H4 (cell line): ENCODE data around the gene DPP10. TPM values are rescaled to one million over a fixed set of nuclear protein-coding genes. Genes with fewer than 3 reads are reported as not detected.

Experiments
- DNase-seq: peaks from one replicate; pipeline ENCODE4 v3.0.0-alpha.2; 2015; ENCODE audit warnings: low spot score
- total RNA-seq: library from RNA; depleted of rRNA; stranded (reverse); fragments of >200 nt; shearing (Covaris generic); gene quantifications from 2 replicates; pipeline ENCODE4 v1.2.3, GENCODE V29; 2014

DPP10 gene
- total RNA-seq, 1 experiment from 2014 or later = 0.64 TPM

DNA sequence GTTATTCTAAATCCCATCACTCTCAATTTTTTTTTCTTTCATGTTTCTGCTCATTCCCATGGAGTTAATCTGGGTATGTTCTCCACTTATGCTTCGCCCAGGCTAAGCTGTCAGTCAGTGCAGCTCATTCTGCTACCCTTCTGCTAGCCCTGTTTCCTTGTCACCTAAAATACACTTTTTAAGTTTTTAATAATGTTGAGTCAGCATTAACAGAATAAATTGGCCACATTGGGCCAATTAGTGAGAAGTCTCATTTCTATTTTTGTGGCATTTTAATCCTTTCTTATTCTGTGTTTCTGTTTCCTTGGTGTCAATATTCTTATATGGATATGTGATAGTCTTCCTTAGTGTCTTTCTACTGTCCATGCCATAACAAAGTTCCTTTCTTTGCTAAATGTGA is 1126.2 kb downstream of the DPP10 start:
- no peak for DNase-seq

DNA sequence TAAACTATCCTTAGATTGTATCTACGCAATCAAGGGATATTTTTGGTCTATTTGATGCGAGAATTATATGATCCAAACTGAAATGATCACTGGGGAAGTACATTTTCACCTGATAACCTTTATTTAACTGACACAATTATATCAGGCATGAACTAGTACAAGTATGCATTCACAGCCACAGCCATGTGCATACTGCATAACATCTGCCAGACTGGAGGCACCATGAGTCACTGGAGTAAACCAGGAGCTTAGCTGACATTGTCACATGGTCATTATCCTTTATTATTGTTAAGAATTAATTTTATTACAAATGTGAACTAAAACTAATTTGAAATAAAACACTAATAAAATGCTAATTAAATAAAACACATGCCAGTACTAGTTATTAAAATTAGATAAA is 1127.1 kb downstream of the DPP10 start:
- DNase-seq = peak; percentile 16

DNA sequence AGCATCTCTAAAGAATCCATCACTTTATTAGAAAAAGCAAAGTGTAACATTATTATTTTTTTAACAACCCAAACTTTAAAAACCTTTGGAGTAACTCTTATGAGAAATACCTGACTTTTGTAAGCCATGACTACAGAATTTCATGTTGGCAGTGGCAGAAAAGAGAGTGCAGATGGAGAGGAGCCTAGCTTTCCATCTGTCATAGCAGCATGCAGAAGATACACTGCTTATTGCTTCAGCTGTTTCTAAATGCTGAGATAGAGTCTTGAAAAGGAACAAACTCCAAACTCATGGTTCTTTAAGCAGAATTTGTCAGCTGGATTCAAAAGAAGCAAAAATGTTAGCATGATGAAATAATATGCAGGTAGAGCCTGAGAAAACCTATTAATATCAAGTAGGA is 1130.3 kb downstream of the DPP10 start:
- no peak for DNase-seq

DNA sequence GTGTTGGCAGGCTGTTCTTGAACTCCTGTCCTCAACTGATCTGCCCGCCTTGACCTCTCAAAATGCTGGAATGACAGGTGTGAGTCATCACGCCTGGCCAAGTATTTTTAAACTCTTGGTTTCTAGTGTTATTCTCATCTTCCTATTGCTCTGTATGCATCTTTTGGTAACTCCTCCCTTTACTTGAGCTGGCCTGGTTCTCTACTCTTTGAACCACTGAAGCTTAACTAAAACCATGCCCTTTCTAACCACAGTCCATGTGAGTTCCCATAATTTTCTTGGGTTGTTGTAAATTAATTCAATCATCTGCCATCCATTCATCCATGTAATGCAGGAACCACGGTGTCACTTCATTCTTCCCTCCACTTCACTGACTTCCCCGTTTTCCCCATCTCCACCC is 1131.3 kb downstream of the DPP10 start:
- DNase-seq = no peak

DNA sequence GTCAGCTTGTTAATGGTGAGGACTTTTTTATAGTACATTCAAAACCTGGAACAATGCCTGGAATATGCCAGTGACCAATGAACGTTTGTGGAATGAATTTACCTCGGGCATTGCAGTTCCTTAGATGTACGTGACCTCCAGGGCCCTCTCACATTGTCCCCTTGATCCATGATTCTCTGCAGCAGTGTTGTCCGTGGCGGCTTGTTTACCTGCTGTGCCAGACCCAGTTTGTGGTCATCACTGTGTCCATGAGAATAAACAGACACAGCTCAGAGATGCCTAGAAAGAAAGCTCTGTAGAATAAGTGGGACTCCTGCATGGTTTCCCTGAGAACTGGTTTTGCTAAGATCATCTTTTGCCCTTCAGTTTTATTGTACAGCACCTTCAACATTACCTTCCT is 1132.2 kb downstream of the DPP10 start:
- no peak for DNase-seq

DNA sequence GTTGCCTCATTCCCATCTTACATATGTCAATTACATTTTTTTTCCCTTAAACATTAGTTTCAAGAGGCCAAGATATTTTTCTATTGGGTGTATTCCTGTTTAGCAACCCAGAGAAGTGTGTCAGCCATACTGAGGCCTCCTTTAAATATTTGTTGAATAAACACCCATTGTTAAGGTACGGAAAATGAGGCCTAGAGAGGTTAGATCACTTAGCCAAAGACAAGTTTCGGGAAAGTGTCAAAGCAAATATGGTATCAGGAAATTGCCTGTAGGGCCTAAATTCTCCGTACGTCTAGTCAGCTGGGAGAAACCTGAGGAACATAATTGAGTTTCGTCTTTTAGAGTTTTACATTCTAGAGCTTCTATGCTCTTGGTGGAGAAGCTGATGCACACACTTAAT is 1138.3 kb downstream of the DPP10 start:
- no peak for DNase-seq

DNA sequence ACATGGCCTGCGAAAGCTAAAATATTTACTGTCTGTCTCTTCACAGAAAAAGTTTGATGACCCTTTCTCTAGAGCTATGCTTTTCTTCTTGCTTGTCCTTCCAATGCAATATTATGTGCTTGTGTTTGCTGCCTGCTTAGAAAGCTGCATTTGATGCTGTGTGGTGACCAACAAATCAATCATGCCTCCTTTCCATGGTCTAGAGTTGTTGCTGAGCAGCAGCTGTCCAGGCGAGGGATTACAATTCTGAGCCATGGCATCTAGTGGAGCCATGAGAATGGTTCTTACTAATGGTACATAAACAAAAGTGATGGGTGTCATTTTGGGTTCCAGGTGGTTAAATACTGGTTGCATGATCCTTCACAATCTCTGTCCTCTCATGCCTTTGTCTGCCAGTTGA is 1142.1 kb downstream of the DPP10 start:
- DNase-seq = no peak

DNA sequence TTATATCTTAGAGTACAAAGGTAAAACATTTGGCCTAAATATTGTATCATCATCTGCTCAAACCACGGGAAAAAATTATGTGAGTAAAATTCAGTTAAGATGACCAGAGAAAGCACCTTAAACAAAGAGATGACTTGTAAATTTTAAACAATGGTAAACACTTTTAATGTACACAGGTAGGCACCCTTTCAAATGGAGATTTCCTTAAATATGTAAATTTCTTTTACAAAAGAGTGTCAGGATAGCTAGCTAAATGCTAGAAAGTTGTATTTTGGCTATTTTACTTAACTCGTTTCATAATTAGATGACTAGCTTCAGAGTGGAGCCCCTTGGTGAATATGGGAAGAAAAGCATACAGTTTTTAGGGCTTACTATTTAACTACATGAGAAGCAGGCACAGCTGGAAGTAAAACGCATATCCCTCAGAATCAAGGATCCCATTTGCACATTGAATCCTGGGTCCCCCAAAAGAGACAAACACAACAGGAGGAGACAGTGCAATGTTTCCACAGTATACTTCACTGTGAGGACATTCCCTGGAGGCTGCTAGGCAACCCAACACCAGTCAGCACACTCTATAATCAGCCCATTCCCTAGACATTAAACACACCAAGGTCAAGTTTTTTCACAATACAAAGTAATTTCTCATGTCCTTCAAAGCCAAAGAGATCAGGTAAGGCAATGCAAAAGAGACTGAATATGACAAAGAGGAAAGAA is 1154.4 kb downstream of the DPP10 start:
- no peak for DNase-seq

DNA sequence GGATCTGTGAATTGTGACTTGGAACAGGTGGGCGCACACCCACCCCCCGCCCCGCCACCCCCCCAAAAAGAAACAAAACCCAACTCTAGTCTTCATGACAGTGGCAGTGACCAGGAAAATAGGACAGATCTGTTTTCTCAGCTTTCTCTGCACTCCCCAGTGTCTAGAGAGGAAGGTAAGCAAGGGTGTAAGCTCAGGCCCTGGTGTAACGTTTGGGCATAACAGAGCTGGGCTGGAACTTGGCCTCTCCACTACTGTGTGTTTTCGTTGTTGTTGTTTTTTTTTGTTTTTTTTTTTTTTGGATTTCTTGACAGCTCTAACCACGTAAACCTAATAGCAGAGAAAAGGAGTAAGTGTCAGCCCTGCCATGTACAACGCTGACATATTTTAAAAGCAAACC is 1160.8 kb downstream of the DPP10 start:
- DNase-seq = no peak

DNA sequence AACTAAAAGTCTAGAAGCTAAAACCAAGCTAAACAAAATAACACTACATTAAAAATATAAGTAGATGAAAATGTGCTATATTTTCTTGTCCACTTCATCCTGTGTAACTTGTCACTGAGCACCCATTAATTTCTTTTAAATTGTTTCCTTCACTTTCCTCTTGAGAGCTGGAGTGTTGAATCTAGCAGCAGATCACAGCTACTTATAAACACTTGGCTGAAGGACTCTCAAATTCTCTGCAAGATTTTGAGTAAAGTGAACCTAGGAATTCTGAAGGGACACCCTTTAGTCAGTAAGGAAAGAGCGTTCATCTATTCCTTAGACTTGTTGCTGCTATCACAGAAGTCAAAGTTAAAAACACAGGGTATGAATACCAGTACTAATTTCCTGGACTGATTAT is 1163.9 kb downstream of the DPP10 start:
- no peak for DNase-seq

DNA sequence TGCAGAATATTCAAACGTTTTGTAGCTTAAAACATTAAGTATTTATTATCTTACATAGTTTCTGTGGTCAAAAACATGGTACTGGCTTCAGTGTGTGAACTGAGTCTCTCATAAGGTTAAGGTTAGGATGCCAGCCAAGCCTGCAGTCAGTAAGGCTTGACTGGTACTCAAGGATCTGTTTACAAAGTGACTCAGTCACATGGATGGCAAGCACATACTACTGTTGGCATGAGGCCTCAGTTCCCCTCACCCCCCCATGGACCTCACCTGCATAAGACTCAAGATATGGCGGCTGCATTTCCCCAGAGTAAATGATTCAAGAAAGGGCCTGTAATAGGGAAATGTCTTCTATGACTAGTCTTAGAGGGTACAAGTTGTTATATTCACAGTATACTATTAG is 1167.5 kb downstream of the DPP10 start:
- no peak for DNase-seq

DNA sequence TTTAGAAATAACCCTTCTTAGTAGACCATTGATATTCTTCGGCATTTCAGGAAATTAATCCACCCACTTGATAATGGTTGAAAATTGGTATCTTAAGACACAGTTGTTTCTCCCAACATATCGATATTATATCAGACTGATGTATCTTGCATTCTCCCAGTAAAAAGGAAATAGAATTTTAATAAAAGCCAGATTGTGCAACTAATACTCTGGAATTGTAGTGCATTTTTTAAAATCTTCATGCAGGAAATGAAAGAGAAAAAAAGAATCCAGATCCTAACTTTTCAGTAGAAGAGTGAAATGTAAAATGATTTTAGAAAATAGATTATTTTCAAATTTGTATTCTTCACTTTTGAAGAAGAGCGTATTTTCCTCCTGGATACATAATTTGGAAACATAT is 1168.4 kb downstream of the DPP10 start:
- DNase-seq = no peak

DNA sequence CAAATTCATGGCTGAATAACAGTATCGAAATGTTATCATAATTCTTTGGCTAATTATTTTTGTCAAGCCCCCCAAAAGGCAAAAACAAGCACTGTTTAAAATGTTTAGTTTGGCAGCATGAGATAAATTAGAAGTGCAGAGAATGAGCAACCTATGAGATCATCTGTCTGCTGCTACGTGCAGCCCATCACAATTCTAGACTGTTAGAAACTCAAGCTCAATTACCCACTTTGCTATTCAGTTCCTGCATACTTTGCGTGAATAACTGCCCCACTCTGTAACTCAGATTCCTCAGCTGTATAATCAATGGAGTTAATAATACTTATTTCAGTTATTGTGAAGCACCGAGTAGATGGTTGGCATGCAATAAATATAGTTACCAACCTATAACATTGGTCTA is 1181.9 kb downstream of the DPP10 start:
- DNase-seq = no peak

DNA sequence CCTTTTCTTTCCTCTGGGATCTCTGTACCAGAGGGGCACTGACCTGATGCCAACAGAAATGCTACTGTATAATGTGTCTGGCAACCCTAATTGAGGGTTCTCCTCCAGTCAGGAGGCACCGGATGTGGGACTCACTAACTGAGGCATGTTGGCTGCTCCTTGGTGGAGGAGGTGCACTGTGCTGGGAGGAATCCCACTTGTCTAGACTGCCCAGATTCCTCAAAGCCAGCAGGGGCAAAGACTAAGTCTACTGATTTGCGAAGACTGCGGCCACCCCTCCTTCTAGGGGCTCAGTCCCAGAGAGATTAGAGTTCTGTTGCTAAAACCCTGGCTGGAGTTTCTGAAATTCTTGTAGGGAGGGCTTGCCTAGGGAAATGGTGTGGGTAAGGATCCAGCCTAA is 1192.1 kb downstream of the DPP10 start:
- no peak for DNase-seq

DNA sequence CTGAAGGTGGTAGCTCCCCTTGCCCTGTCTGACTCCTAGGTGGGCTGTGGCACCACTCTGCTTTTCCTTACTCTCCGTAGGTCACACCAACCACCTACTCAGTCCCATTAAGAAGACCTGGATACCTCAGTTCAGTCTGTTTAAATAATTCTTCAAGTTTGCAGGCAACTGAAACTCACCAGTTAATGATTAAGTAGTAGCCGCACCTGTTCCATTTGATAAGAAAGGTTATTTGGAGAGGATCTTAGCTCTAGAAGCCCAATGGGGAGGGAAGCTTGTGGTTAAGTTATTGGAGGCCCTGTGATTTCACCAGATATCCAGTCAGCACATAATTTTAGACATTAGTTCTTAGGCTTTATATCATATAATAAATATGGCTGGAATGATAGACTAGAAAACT is 1193.0 kb downstream of the DPP10 start:
- DNase-seq = no peak

DNA sequence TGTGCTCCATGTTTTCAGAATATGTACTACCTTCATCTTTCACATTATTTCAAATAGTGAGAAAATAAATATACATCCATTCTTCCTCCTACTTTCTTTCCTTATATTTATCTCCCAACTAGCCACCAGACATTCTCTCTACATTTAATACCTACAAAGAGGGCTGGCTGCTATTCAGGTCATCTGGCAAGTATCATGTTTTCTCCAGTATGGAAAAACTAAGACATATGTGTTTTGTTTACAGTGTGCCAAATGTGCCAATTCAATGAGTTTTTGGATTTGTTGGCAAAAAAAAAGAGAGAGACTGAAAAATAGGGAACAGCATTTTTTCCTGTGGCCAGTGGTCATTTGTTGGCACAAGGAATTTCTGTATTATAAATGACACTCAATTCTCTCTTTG is 1207.3 kb downstream of the DPP10 start:
- DNase-seq = no peak

DNA sequence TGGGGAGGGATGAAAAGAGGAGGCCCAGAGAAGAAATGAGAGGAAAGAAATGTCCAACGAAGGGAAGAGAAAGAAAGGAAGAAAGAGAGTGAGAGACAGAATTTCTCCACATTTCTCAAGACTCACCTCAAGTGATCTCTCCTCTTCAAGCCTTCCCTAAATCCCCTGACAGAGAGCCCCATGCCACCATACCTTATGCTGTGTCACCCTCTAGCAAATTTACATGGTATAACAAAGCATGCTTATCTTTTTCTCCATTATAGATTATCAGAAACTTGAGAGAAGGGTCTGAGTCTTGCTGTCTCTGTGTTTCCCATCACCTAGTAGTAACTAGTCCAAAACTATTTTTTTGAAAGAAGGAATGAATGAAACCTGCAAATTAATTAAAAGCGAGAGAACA is 1208.4 kb downstream of the DPP10 start:
- DNase-seq = no peak

DNA sequence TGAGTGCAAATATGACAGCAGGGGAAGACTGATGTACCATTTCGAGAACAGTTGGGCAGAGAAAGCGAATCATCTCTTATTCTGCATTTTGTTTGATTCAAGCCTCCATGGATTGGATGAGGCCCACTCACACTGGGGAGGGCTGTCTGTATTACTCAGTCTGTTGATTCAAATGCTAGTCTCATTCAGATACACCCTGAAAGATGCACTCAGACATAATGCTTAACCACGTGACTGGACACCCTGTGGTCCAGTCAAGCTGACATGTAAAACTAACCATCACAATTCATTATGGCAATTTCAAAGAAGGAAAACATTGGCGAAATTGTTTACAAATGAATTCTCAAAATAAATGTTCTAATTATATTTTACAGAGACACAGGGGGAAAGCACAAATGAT is 1210.2 kb downstream of the DPP10 start:
- no peak for DNase-seq

DNA sequence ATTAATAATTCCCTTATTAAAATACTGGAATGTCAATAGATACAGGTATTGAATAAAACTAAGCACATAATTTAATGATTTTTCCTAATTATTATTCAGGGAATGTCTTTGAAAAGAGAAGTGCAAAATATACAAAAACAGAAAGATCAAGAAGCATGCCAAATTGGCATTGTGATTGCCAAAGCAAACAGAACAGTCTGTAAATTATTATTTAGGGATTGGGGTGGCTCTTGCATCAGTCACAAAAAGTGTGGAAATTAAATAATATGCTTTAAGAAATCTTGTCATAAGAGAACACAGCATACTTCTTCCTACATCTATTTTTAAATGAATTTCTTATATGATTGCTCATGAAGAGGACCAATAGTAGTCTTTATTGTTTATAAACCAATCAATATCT is 1211.9 kb downstream of the DPP10 start:
- DNase-seq = no peak

DNA sequence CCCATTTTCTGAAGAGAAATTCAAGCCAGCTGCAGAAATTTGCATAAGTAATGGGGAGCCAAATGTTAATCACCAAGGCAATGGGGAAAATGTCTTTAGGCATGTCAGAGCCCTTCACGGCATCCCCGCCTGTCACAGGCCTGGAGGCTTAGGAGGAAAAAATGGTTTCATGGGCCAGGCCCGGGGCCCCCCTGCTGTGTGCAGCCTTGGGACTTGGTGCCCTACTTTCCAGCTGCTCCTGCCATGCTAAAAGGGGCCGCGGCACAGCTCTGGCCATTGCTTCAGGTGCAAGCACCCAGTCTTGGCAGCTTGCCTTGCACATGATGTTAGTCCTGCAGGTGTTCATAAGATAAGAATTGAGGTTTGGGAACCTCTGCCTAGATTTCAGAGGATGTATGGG is 1235.7 kb downstream of the DPP10 start:
- DNase-seq = no peak

DNA sequence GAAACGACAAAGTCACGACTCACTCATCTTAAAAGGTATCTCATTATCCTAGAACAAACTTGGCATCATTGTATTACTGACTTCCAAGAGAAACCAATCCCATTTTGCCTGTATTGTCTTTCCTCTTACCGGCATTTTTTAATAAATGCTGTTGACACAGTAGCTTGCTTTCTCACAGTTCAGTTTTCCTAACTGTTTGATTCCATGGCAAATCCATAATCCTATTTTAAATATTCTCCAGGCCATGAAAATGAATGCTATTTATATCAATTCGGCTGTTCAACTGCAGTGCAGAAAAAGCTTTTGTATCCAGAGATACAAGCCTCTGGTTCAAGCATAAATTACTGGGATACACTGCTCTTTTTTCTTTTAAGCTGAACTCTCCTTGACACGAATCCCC is 1241.9 kb downstream of the DPP10 start:
- DNase-seq = no peak

DNA sequence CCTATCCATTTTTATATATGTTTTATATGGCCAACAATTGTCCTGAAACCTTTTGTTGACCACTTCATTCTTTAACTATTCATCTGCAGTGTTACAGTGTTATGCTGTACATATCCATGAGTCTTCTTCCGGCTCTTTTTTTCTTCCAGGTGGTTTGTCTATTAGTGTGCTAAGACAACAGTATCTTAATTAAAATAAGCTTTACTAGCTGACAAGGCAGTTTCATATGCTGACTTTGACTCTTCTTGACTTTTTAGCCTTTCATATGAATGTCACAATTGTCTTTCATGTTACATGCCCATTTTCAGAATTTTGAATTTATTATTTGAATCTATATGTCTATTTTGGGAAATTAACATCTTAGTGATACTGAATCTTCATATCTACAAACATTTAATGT is 1249.0 kb downstream of the DPP10 start:
- DNase-seq = no peak

DNA sequence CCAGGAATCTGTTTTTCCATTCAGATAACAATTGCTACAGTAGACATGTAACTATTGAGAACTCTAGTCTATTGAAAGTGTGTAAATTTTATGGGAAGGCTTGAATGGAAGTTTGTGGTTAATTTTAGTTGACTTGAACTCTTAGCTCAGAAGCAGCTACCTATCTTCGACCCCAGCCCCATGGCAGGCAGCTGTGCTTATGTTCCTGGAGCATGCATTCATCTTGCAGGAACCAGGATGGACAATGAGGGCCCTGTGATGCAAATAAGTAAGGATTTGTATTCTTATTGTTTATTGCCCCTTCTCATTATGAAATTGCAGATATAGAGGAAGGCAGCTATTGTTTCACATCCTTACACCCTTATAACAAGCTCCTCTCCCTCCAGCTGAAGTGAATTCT is 1252.2 kb downstream of the DPP10 start:
- no peak for DNase-seq

DNA sequence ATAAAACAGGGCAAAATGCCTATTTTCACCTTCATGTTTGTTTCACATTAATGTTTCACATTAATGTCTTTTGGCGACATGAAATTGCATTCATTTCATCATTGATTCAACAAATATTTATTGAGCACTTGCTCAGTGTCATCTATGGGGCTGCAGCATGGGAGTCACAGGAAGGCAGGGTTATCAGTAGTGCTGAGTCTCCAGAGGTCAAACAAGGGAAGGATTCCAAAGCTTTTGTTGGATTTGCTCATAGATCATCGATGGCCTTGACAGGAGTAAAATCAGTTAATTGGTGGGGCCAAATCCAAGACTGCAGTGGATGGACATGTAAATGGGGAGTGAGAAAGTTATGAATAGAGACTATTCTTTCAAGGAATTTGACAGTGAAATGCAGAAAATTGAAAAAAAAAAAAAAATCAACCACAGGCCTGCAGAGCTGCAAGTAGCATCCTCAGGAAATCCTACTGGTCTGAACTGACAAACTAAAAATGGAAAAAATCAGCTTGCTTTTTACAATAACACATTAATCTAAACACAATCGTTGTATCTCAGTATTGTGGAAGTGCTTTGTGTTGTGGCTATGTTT is 1290.8 kb downstream of the DPP10 start:
- no peak for DNase-seq
